CD14-positive monocyte (primary cell): ENCODE data around the gene ZNF70. TPM values are rescaled to one million over a fixed set of nuclear protein-coding genes. Genes with fewer than 3 reads are reported as not detected.
"Not testable (repeated sequence)": the region's sequence is repeated elsewhere in the genome, so short reads cannot be mapped to it uniquely, and the experiment has no call there.

Experiments
- DNase-seq, 3 donors: peaks; one replicate each; pipeline ENCODE4 v3.0.0-alpha.2; 2011 to 2022
- H2AFZ ChIP-seq: 2 replicates; pipeline ENCODE4 v1.6.0; 2012; ENCODE audit warnings: mild to moderate bottlenecking, low read depth, low read length, inconsistent platforms; ENCODE audit not compliant: insufficient read depth, poor library complexity, severe bottlenecking
- H3K27ac ChIP-seq, 2 donors: 1 replicate in 1 of 2; 2 replicates in 1 of 2; pipeline ENCODE4 v1.5.1; 2012 to 2013; ENCODE audit warnings: low read length in 2 of 2, control low read depth in 1 of 2, inconsistent platforms in 1 of 2, low read depth in 1 of 2, mild to moderate bottlenecking in 1 of 2
- H3K27me3 ChIP-seq, 2 donors: one replicate each; pipeline versions ENCODE4 v1.6.0 to v1.6.1; 2011 to 2013; ENCODE audit warnings: low read length in 2 of 2; ENCODE audit not compliant: control insufficient read depth in 2 of 2, insufficient read depth in 2 of 2
- H3K36me3 ChIP-seq, 2 donors: replicated peaks in 1 of 2; 1 replicate in 1 of 2; 2 replicates in 1 of 2; pipeline versions ENCODE4 v1.5.1 to v1.6.1; 2012 to 2013; ENCODE audit warnings: low read length in 2 of 2, control low read depth in 1 of 2, inconsistent platforms in 1 of 2, mild to moderate bottlenecking in 1 of 2; ENCODE audit not compliant: insufficient read depth in 2 of 2, control insufficient read depth in 1 of 2
- H3K4me1 ChIP-seq, 2 donors: 1 replicate in 1 of 2; 2 replicates in 1 of 2; pipeline versions ENCODE4 v1.5.1 to v1.6.1; 2012 to 2013; ENCODE audit warnings: low read length in 2 of 2, control low read depth in 1 of 2, inconsistent platforms in 1 of 2, mild to moderate bottlenecking in 1 of 2, moderate library complexity in 1 of 2; ENCODE audit not compliant: insufficient read depth in 2 of 2, control insufficient read depth in 1 of 2
- H3K4me2 ChIP-seq: replicated peaks from 2 replicates; pipeline ENCODE3; 2012; ENCODE audit warnings: low read length, moderate library complexity, mild to moderate bottlenecking; ENCODE audit not compliant: poor library complexity, severe bottlenecking; ENCODE audit errors: extremely low read depth
- H3K4me3 ChIP-seq, 3 experiments: fragments of 200-600 bp in 1 of 3; sonication (generic) in 1 of 3; replicated peaks in 1 of 3; 1 replicate in 2 of 3; 2 replicates in 1 of 3; pipeline ENCODE4 v1.5.1; 2011 to 2013; ENCODE audit warnings: low read length in 3 of 3, mild to moderate bottlenecking in 3 of 3, control low read depth in 2 of 3, low read depth in 2 of 3, inconsistent platforms in 1 of 3, moderate library complexity in 1 of 3
- H3K79me2 ChIP-seq: 2 replicates; pipeline ENCODE4 v1.6.0; 2012; ENCODE audit warnings: mild to moderate bottlenecking, control low read depth, inconsistent platforms, low read length, moderate library complexity; ENCODE audit not compliant: insufficient read depth
- H3K9ac ChIP-seq: 2 replicates; pipeline ENCODE4 v1.6.0; 2017; ENCODE audit warnings: low read length, mild to moderate bottlenecking; ENCODE audit not compliant: insufficient read depth, poor library complexity, severe bottlenecking
- H3K9me3 ChIP-seq, 2 donors: replicated peaks in 1 of 2; 1 replicate in 1 of 2; 2 replicates in 1 of 2; pipeline versions ENCODE4 v1.5.1 to v1.6.1; 2012 to 2013; ENCODE audit warnings: low read length in 2 of 2, control low read depth in 1 of 2; ENCODE audit not compliant: control insufficient read depth in 1 of 2, insufficient read depth in 1 of 2
- H4K20me1 ChIP-seq: 2 replicates; pipeline ENCODE4 v1.6.0; 2012; ENCODE audit warnings: mild to moderate bottlenecking, low read length, control low read depth, moderate library complexity; ENCODE audit not compliant: insufficient read depth
- H3K27ac Mint-ChIP-seq, 7 donors: one replicate each; pipeline ENCODE4 v1.8.0; 2020; ENCODE audit warnings: mild to moderate bottlenecking in 7 of 7, mixed read lengths in 7 of 7, moderate library complexity in 6 of 7, inconsistent platforms in 2 of 7
- H3K27me3 Mint-ChIP-seq, 3 donors: one replicate each; pipeline ENCODE4 v1.8.0; 2021 to 2022; ENCODE audit warnings: low read depth in 3 of 3, mild to moderate bottlenecking in 3 of 3, mixed read lengths in 3 of 3, moderate library complexity in 3 of 3, inconsistent platforms in 1 of 3
- H3K36me3 Mint-ChIP-seq, 2 donors: one replicate each; pipeline ENCODE4 v1.8.0; 2020; ENCODE audit warnings: mixed read lengths in 2 of 2, inconsistent platforms in 1 of 2, mild to moderate bottlenecking in 1 of 2
- H3K4me1 Mint-ChIP-seq: one replicate; pipeline ENCODE4 v1.8.0; 2020; ENCODE audit warnings: mild to moderate bottlenecking, mixed read lengths
- H3K4me3 Mint-ChIP-seq, 2 donors: one replicate each; pipeline ENCODE4 v1.8.0; 2020; ENCODE audit warnings: mild to moderate bottlenecking in 2 of 2, mixed read lengths in 2 of 2, moderate library complexity in 1 of 2
- H3K9me3 Mint-ChIP-seq, 7 donors: one replicate each; pipeline ENCODE4 v1.8.0; 2020 to 2022; ENCODE audit warnings: mixed read lengths in 7 of 7, mild to moderate bottlenecking in 6 of 7, moderate library complexity in 6 of 7, inconsistent platforms in 2 of 7
- WGBS: methylation state at CpG from one replicate; pipeline ENCODE4 v1.1.5; 2013; ENCODE audit warnings: missing lambda C conversion rate; ENCODE audit not compliant: insufficient coverage; 5-methylcytosine and 5-hydroxymethylcytosine counted together
- intact Hi-C, 2 donors: fragments of 100-400 bp; cut with micrococcal nuclease; formaldehyde crosslinking; loops; one replicate each; pipeline versions ENCODE4 v1.15.0 to v1.15.1; 2023
- polyA plus RNA-seq, 3 donors: library from polyadenylated mRNA; depleted of rRNA in 1 of 3; unstranded in 2 of 3; stranded (reverse) in 1 of 3; fragments of 300-500 nt in 2 of 3; fragments of >200 nt in 1 of 3; fragmentation: Illumina TruSeq in 2 of 3; gene quantifications; 1 replicate in 2 of 3; 2 replicates in 1 of 3; pipeline ENCODE4 v1.2.3, GENCODE V29; 2012 to 2021
- TF ChIP-seq, protein P1 (sequence below): fragments of 200-600 bp; IDR thresholded peaks from one replicate; pipeline ENCODE4 v1.8.0; 2022; ENCODE audit warnings: antibody characterized with exemption, mild to moderate bottlenecking

The ZNF70 gene
- polyA plus RNA-seq, 3 donors, result 0.04 to 0.85 (median 0.09) TPM

GRCh38 chr22:23737696-23738095 is 13.2 kb downstream of the ZNF70 start:
- H3K27me3 Mint-ChIP-seq, result peaks cover 0 to 2% (median 1%) of the 10 kb centered on the region in 3 donors
- Histone ChIP-seq H4K20me1 (no peaks in the 10 kb centered on the region), H3K27ac (no peak overlapping the region), H3K79me2 (no peaks in the 10 kb centered on the region), H3K36me3 (peaks cover 2 to 5% of the 10 kb centered on the region in 2 donors), H3K4me2 (no peak overlapping the region), H3K4me3 (no peak overlapping the region), H3K9ac (no peak overlapping the region), H2AFZ (no peak overlapping the region), H3K27me3 (no peaks in the 10 kb centered on the region), H3K9me3 (no peaks in the 10 kb centered on the region), H3K4me1 (no peaks in the 10 kb centered on the region)
- TF ChIP-seq, protein P1, sequence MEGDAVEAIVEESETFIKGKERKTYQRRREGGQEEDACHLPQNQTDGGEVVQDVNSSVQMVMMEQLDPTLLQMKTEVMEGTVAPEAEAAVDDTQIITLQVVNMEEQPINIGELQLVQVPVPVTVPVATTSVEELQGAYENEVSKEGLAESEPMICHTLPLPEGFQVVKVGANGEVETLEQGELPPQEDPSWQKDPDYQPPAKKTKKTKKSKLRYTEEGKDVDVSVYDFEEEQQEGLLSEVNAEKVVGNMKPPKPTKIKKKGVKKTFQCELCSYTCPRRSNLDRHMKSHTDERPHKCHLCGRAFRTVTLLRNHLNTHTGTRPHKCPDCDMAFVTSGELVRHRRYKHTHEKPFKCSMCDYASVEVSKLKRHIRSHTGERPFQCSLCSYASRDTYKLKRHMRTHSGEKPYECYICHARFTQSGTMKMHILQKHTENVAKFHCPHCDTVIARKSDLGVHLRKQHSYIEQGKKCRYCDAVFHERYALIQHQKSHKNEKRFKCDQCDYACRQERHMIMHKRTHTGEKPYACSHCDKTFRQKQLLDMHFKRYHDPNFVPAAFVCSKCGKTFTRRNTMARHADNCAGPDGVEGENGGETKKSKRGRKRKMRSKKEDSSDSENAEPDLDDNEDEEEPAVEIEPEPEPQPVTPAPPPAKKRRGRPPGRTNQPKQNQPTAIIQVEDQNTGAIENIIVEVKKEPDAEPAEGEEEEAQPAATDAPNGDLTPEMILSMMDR, result no peak
- no peak for DNase-seq
- intact Hi-C loops, result no loop called here
- H3K36me3 Mint-ChIP-seq, result peaks cover 3 to 5% of the 10 kb centered on the region in 2 donors
- H3K27ac Mint-ChIP-seq, result no peak overlapping the region
- H3K4me1 Mint-ChIP-seq, result no peaks in the 10 kb centered on the region
- H3K4me3 Mint-ChIP-seq, result no peak overlapping the region
- peaks cover 0 to 4% (median 0%) of the 10 kb centered on the region in 7 donors for H3K9me3 Mint-ChIP-seq

- H3K4me3 ChIP-seq, H3K9ac ChIP-seq, DNase-seq, H3K4me3 Mint-ChIP-seq, H3K4me2 ChIP-seq, H3K9me3 ChIP-seq, H3K36me3 Mint-ChIP-seq, H3K79me2 ChIP-seq, H2AFZ ChIP-seq, H3K4me1 Mint-ChIP-seq, H3K36me3 ChIP-seq, H3K27me3 ChIP-seq, H3K27ac ChIP-seq, intact Hi-C loops, H3K4me1 ChIP-seq, H3K27me3 Mint-ChIP-seq, H4K20me1 ChIP-seq, H3K9me3 Mint-ChIP-seq: not testable (repeated sequence)
- peak overlapping the region in 3 of 7 donors; percentile 21 to 63 (median 33) for H3K27ac Mint-ChIP-seq
- 33% methylated on average over 1 of the region's 4 CpGs for WGBS
Measured at GRCh38 chr22:23728108-23728507, 22.8 kb downstream of the ZNF70 start.
